HCT116 (cell line): Measurements from ENCODE around the gene KLK15. TPM values are rescaled to one million over a fixed set of nuclear protein-coding genes. Genes with fewer than 3 reads are reported as not detected.

Experiments used
- ATAC-seq: fragments of 200-7000 bp; cut with Tn5 transposase; 2 replicates; pipeline ENCODE4 v1.9.1; 2020; ENCODE audit warnings: mild to moderate bottlenecking, moderate library complexity
- BruUV-seq: library from RNA; stranded (reverse); fragments of 400-500 nt; replicated peaks from 2 replicates; lab custom pipeline; 2021; lab: Mats Ljungman, UMichigan
- CTCF ChIA-PET: fragments of 300-600 bp; sonication (Branson Sonifier 250); formaldehyde crosslinking; loops from one replicate; lab custom pipeline; 2021; ENCODE audit warnings: antibody characterized with exemption; lab: Charles Lee
- POLR2A ChIA-PET: fragments of 300-600, 350-600 bp; sonication (Branson Sonifier 250); formaldehyde crosslinking; loops from one replicate; lab custom pipeline; 2021; ENCODE audit warnings: antibody characterized with exemption; lab: Charles Lee
- RAD21 ChIA-PET, 2 experiments: fragments of 300-600 bp; sonication (Branson Sonifier 250); formaldehyde crosslinking; loops; one replicate each; lab custom pipeline; 2023; ENCODE audit warnings: low total read pairs in 2 of 2; ENCODE audit not compliant: uncharacterized antibody in 2 of 2, unreplicated experiment in 2 of 2, low non-redundant PET in 1 of 2; lab: Charles Lee
- DNase-seq: peaks from one replicate; pipeline ENCODE4 v3.0.0-alpha.2; 2010; ENCODE audit warnings: low read depth, low spot score
- H2AFZ ChIP-seq: fragments of 200-600 bp; shearing (Covaris generic), sonication (generic); 2 replicates; pipeline ENCODE4 v1.6.1; 2017; ENCODE audit warnings: low read depth, mixed run types, mixed read lengths, antibody characterized with exemption, low read length; ENCODE audit not compliant: poor library complexity, severe bottlenecking
- H3K27ac ChIP-seq: 2 replicates; pipeline ENCODE4 v1.5.1; 2012; ENCODE audit warnings: low read depth, low read length
- H3K27me3 ChIP-seq: fragments of 200-600 bp; sonication (generic); 2 replicates; pipeline ENCODE4 v1.6.1; 2016; ENCODE audit warnings: mixed run types, low read length, mixed read lengths; ENCODE audit not compliant: insufficient read depth
- H3K36me3 ChIP-seq, 2 experiments: fragments of 200-500 bp in 1 of 2; fragments of 200-600 bp in 1 of 2; sonication (Bioruptor generic) in 1 of 2; sonication (generic) in 1 of 2; 2 replicates each; pipeline versions ENCODE4 v1.5.1 to v1.6.1; 2014 to 2016; ENCODE audit warnings: low read length in 2 of 2, inconsistent platforms in 1 of 2, mixed read lengths in 1 of 2, mixed run types in 1 of 2; ENCODE audit not compliant: insufficient read depth in 2 of 2, control insufficient read depth in 1 of 2
- H3K4me1 ChIP-seq, 2 experiments: fragments of 200-600 bp in 1 of 2; sonication (generic) in 1 of 2; 2 replicates each; pipeline versions ENCODE4 v1.5.1 to v1.6.1; 2012 to 2017; ENCODE audit warnings: low read length in 2 of 2, inconsistent platforms in 1 of 2, mild to moderate bottlenecking in 1 of 2, mixed read lengths in 1 of 2, mixed run types in 1 of 2, moderate library complexity in 1 of 2; ENCODE audit not compliant: insufficient read depth in 2 of 2, control insufficient read depth in 1 of 2
- H3K4me2 ChIP-seq: fragments of 200-600 bp; sonication (generic); 2 replicates; pipeline ENCODE4 v1.6.1; 2017; ENCODE audit warnings: mixed run types, low read length, mixed read lengths
- H3K4me3 ChIP-seq, 2 experiments: fragments of 200-600 bp in 1 of 2; sonication (generic) in 1 of 2; replicated peaks in 1 of 2; 2 replicates each; pipeline ENCODE4 v1.5.1; 2011 to 2016; ENCODE audit warnings: low read length in 2 of 2, control low read depth in 1 of 2, low read depth in 1 of 2, mild to moderate bottlenecking in 1 of 2, mixed read lengths in 1 of 2, mixed run types in 1 of 2
- H3K79me2 ChIP-seq: fragments of 200-600 bp; sonication (generic); 2 replicates; pipeline ENCODE4 v1.6.1; 2017; ENCODE audit warnings: mild to moderate bottlenecking, mixed run types, low read length, moderate library complexity, mixed read lengths; ENCODE audit not compliant: insufficient read depth
- H3K9ac ChIP-seq: fragments of 200-600 bp; sonication (generic); 2 replicates; pipeline ENCODE4 v1.6.1; 2016; ENCODE audit warnings: low read length, mixed read lengths
- H3K9me2 ChIP-seq: fragments of 200-600 bp; sonication (generic), shearing (Covaris generic); 2 replicates; pipeline ENCODE4 v1.6.1; 2017; ENCODE audit warnings: mixed run types, mild to moderate bottlenecking, moderate library complexity; ENCODE audit not compliant: insufficient read depth
- H3K9me3 ChIP-seq, 2 experiments: fragments of 200-500 bp in 1 of 2; fragments of 200-600 bp in 1 of 2; sonication (Bioruptor generic) in 1 of 2; sonication (generic) in 1 of 2; 2 replicates each; pipeline ENCODE4 v1.6.1; 2014 to 2017; ENCODE audit warnings: low read length in 2 of 2, mixed read lengths in 2 of 2, inconsistent platforms in 1 of 2, low read depth in 1 of 2, mild to moderate bottlenecking in 1 of 2, mixed run types in 1 of 2, moderate library complexity in 1 of 2; ENCODE audit not compliant: control insufficient read depth in 1 of 2, insufficient read depth in 1 of 2
- H4K20me1 ChIP-seq: fragments of 200-600 bp; sonication (generic), shearing (Covaris generic); 2 replicates; pipeline ENCODE4 v1.6.1; 2017; ENCODE audit warnings: mixed run types, mild to moderate bottlenecking, moderate library complexity; ENCODE audit not compliant: insufficient read depth
- CEBPB ChIP-seq: IDR thresholded peaks from 2 replicates; pipeline ENCODE4 v1.6.1; 2012; ENCODE audit warnings: low read depth
- EGR1 ChIP-seq: IDR thresholded peaks from 2 replicates; pipeline ENCODE4 v1.6.1; 2012; ENCODE audit warnings: low read depth
- ELF1 ChIP-seq: IDR thresholded peaks from 2 replicates; pipeline ENCODE4 v1.6.1; 2012; ENCODE audit warnings: low read depth, borderline replicate concordance
- EZH2phosphoT487 ChIP-seq: fragments of 200-600 bp; IDR thresholded peaks from 2 replicates; pipeline ENCODE4 v1.6.1; 2018; ENCODE audit warnings: antibody characterized with exemption, borderline replicate concordance
- FOSL1 ChIP-seq: IDR thresholded peaks from 2 replicates; pipeline ENCODE4 v1.6.1; 2012; ENCODE audit warnings: low read depth
- JUND ChIP-seq: IDR thresholded peaks from 2 replicates; pipeline ENCODE4 v1.6.1; 2012
- POLR2A ChIP-seq: IDR thresholded peaks from 2 replicates; pipeline ENCODE4 v1.7.0; 2011; ENCODE audit warnings: borderline replicate concordance; ENCODE audit not compliant: insufficient read depth, insufficient read length; ENCODE audit errors: extremely low read depth
- POLR2AphosphoS5 ChIP-seq: IDR thresholded peaks from 2 replicates; pipeline ENCODE4 v1.6.1; 2011; ENCODE audit warnings: mild to moderate bottlenecking, low read depth, low read length, moderate library complexity
- RAD21 ChIP-seq: IDR thresholded peaks from 2 replicates; pipeline ENCODE4 v1.6.1; 2012; ENCODE audit warnings: low read depth, mild to moderate bottlenecking
- SIN3A ChIP-seq: IDR thresholded peaks from 2 replicates; pipeline ENCODE4 v1.6.1; 2012; ENCODE audit warnings: low read depth
- SP1 ChIP-seq: IDR thresholded peaks from 2 replicates; pipeline ENCODE4 v1.6.1; 2012; ENCODE audit warnings: low read depth
- SRF ChIP-seq: IDR thresholded peaks from 2 replicates; pipeline ENCODE4 v1.6.1; 2012; ENCODE audit warnings: low read depth
- TCF7L2 ChIP-seq: IDR thresholded peaks from 2 replicates; pipeline ENCODE4 v1.7.0; 2011; ENCODE audit warnings: borderline replicate concordance, inconsistent platforms; ENCODE audit not compliant: insufficient read depth, insufficient read length; ENCODE audit errors: extremely low read depth
- YY1 ChIP-seq: IDR thresholded peaks from 2 replicates; pipeline ENCODE4 v1.6.1; 2011; ENCODE audit warnings: low read length, low read depth, moderate library complexity, mild to moderate bottlenecking; ENCODE audit not compliant: insufficient replicate concordance; ENCODE audit errors: extremely low read depth
- ZFX ChIP-seq: fragments of 450-650 bp; IDR thresholded peaks from 2 replicates; pipeline ENCODE4 v1.6.1; 2017
- ZNF274 ChIP-seq: fragments of 200-500 bp; sonication (Bioruptor generic); IDR thresholded peaks from 2 replicates; pipeline ENCODE4 v1.6.1; 2014; ENCODE audit warnings: mild to moderate bottlenecking, low read depth, low read length, inconsistent platforms
- intact Hi-C: fragments of 100-400 bp; cut with micrococcal nuclease; formaldehyde crosslinking; loops from 2 replicates; pipeline ENCODE4 v1.10.0; 2022
- total RNA-seq: library from RNA; stranded (reverse); gene quantifications from one replicate; pipeline ENCODE4 v1.2.1, GENCODE V29; 2021; ENCODE audit not compliant: unreplicated experiment
- TF ChIP-seq, protein P1 (sequence below): IDR thresholded peaks from 2 replicates; pipeline ENCODE4 v1.6.1; 2012
- TF ChIP-seq, protein P2 (sequence below): IDR thresholded peaks from 2 replicates; pipeline ENCODE4 v1.6.1; 2012; ENCODE audit warnings: low read depth
- TF ChIP-seq, protein P3 (sequence below): IDR thresholded peaks from 2 replicates; pipeline ENCODE4 v1.6.1; 2012

KLK15 gene
- total RNA-seq, 1 experiment from 2014 or later: not detected

DNA sequence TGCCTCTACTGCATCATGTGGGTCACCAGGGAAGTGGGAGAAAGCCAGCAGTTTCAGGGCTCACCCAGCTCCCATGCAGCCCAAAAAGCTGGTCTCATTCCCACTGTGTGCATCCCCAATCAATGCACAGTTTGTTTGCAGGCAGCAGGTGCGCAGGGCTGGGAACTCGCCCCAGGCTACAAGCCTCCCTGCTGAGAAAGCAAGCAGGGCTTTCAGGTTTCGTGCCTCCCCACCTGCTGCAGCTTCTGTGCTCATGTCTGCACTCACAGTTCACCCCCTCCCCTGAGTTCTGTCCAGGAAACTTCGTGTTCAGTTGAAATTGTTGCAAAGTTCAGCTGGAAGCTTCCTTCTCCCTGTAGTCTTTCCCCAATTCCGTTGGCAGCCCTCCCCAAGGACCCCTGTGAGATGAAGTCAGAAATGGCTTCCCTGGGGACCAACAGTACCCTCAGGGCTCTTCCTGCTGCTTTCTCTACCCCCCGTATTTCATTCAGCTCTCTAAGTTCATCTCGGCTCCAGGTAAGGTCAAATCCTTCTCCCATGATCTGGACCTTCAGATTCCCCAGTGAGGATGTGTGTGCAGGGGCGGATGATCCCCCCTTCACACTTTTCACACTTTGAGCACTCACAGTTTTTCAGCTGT, 11.0 kb upstream of the KLK15 start:
- Histone ChIP-seq H3K4me2 (no peak overlapping the region), H3K4me1 (peaks cover 0 to 7% of the 10 kb centered on the region in 2 experiments; a peak in 1 of 4 replicates), H3K79me2 (no peaks in the 10 kb centered on the region), H3K9ac (no peak overlapping the region), H3K36me3 (no peaks in the 10 kb centered on the region), H3K27me3 (0 out of 2 replicates have a peak, but pooled peaks cover 7% of the 10 kb centered on the region), H3K4me3 (no peak overlapping the region), H3K9me3 (no peaks in the 10 kb centered on the region; a peak in 1 of 4 replicates), H3K9me2 (no peaks in the 10 kb centered on the region), H3K27ac (no peak overlapping the region), H4K20me1 (no peaks in the 10 kb centered on the region), H2AFZ (no peak overlapping the region)
- no peak for DNase-seq
- POLR2A ChIA-PET: no interaction called here
- no peak for ATAC-seq
- CTCF ChIA-PET: no interaction called here
- TF ChIP-seq TCF7L2 (no peak), POLR2AphosphoS5 (no peak), ELF1 (no peak), EGR1 (no peak), SRF (no peak), ZNF274 (no peak), SIN3A (no peak), SP1 (no peak), POLR2A (no peak), FOSL1 (no peak), CEBPB (no peak), RAD21 (no peak), YY1 (no peak), EZH2phosphoT487 (no peak), JUND (no peak), ZFX (no peak)
- TF ChIP-seq, protein P1, sequence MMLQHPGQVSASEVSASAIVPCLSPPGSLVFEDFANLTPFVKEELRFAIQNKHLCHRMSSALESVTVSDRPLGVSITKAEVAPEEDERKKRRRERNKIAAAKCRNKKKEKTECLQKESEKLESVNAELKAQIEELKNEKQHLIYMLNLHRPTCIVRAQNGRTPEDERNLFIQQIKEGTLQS: no peak
- TF ChIP-seq, protein P2, sequence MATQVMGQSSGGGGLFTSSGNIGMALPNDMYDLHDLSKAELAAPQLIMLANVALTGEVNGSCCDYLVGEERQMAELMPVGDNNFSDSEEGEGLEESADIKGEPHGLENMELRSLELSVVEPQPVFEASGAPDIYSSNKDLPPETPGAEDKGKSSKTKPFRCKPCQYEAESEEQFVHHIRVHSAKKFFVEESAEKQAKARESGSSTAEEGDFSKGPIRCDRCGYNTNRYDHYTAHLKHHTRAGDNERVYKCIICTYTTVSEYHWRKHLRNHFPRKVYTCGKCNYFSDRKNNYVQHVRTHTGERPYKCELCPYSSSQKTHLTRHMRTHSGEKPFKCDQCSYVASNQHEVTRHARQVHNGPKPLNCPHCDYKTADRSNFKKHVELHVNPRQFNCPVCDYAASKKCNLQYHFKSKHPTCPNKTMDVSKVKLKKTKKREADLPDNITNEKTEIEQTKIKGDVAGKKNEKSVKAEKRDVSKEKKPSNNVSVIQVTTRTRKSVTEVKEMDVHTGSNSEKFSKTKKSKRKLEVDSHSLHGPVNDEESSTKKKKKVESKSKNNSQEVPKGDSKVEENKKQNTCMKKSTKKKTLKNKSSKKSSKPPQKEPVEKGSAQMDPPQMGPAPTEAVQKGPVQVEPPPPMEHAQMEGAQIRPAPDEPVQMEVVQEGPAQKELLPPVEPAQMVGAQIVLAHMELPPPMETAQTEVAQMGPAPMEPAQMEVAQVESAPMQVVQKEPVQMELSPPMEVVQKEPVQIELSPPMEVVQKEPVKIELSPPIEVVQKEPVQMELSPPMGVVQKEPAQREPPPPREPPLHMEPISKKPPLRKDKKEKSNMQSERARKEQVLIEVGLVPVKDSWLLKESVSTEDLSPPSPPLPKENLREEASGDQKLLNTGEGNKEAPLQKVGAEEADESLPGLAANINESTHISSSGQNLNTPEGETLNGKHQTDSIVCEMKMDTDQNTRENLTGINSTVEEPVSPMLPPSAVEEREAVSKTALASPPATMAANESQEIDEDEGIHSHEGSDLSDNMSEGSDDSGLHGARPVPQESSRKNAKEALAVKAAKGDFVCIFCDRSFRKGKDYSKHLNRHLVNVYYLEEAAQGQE: no peak
- TF ChIP-seq, protein P3, sequence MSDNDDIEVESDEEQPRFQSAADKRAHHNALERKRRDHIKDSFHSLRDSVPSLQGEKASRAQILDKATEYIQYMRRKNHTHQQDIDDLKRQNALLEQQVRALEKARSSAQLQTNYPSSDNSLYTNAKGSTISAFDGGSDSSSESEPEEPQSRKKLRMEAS: no peak
- intact Hi-C loops: no loop called here
- RAD21 ChIA-PET: no interaction called here
- BruUV-seq: no TSS peak
